HTR-8/SVneo (cell line): ENCODE measurements around the gene AATF.

ENCODE experiments used
- DNase-seq: peaks from one replicate; pipeline ENCODE4 v3.0.0; 2011; ENCODE audit warnings: low spot score, mixed read lengths; ENCODE audit not compliant: insufficient read length
- FAIRE-seq: peaks from 2 replicates; lab custom pipeline; 2011; peaks lifted over from hg19 to GRCh38; lab: Jason Lieb, UNC

The AATF gene

DNA sequence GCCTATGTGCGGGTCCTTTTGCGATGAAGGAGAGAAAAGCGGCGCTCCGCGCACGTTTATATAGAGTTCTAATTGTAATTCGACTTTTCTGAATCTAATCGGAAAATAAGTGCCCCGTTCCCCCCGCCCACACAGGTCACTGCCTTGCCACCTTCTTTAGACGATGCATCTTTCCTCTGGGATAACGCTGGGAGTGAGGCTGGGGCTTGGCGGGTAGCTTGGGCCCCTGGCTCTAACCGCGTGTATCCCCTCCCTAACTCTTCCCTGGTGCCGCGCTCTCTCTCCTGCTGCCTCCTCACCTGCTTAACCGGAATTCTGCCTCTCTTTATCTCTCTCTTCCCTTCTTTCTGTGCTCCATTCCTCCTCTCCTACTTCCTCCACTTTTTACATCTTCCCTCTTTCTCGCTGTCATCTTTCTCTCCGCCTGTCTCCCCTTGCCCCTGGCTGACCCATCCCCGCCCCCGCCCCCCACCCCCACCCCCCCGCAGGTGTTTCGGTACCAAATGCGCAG lies 8.9 kb upstream of the AATF start:
- no peak for FAIRE-seq

DNA sequence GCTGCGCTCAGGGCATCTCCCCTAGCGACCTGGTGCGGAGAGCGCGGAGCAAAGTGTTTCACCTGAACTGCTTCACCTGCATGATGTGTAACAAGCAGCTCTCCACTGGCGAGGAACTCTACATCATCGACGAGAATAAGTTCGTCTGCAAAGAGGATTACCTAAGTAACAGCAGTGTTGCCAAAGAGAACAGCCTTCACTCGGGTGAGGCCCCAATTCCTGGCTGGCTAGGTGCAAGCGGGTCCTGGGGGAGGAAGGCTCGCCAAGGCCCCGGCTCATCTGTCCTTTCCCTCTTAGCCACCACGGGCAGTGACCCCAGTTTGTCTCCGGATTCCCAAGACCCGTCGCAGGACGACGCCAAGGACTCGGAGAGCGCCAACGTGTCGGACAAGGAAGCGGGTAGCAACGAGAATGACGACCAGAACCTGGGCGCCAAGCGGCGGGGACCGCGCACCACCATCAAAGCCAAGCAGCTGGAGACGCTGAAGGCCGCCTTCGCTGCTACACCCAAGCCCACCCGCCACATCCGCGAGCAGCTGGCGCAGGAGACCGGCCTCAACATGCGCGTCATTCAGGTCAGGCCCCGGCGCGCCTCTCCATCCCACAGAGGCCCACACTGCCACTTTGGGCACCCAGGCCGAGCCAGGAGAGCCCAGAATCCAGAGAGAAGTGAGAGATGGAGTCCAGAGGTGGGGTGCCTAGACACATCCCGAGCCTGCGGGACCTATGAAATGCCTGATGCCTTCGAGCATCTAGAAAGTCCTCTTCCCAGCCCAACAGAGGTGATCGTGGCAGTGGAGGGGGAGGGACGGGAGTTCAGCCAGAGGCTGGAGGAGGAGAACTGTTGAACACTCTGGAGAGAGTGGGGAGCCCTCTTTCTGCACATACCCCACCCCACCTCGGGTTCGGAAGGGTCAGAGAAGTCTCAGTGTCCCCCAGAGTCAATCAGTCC lies 8.2 kb upstream of the AATF start:
- FAIRE-seq: no peak
- DNase-seq: no peak

More for the DNA sequence above, 8.9 kb upstream of the AATF start:
- DNase-seq: no peak

GRCh38 chr17:36941265-36942010 lies 7.3 kb upstream of the AATF start:
- FAIRE-seq (no peak), DNase-seq (no peak)

GRCh38 chr17:36942019-36942599 lies 6.6 kb upstream of the AATF start:
- DNase-seq: no peak
- no peak for FAIRE-seq

DNA sequence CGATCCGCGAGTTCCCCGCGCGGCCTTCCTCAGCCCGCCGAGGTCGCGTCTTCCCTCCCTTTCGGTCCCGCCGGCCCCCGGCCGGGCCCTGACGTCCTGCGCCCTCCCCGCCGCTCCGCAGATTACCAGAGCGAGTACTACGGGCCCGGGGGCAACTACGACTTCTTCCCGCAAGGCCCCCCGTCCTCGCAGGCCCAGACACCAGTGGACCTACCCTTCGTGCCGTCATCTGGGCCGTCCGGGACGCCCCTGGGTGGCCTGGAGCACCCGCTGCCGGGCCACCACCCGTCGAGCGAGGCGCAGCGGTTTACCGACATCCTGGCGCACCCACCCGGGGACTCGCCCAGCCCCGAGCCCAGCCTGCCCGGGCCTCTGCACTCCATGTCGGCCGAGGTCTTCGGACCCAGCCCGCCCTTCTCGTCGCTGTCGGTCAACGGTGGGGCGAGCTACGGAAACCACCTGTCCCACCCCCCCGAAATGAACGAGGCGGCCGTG lies 6.1 kb upstream of the AATF start:
- FAIRE-seq: no peak

GRCh38 chr17:36943250-36944191 lies 5.2 kb upstream of the AATF start:
- no peak for DNase-seq
- FAIRE-seq: no peak

More for the DNA sequence above, 6.1 kb upstream of the AATF start:
- DNase-seq: no peak

DNA sequence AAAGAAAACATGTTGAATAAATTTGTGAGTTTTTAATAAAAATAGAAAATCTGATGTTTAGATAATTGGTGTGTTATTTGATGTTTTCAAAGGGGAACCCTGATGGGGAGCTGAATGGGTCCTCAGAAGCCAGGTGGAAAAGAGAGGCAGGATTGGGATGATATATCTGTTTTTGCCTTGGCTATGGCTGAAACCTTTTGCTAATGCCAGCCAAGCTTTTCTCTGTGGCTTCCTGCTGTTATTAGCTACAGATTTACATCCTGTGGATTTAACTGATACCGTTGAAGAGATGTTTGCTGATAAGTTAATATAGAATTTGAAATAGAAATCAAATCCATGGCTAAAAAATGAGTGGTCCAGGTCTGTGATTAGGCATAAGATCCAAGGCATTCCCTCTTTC lies 4.2 kb upstream of the AATF start:
- no peak for DNase-seq
- FAIRE-seq: no peak

DNA sequence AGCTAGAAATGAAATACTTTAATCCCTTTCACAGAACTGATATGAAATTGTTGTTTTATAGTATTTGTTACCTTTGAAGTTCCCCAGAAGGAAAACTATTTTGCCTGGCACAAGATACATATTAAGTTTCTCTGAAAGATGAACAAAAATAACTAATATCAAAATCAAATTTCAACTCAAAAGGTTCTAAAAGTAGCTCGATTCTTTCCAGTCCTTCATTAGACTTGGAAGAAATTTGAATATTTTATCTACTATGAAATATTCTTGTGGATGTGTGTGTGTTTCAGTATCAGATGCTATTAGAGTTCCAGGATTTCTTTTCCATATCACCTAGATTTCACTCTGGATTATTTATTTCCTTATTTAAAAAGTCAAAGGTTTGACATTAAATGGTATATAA lies 3.6 kb upstream of the AATF start:
- FAIRE-seq: no peak
- no peak for DNase-seq

- FAIRE-seq (no peak), DNase-seq (no peak)
Observed at GRCh38 chr17:36945959-36946725, 2.6 kb upstream of the AATF start.

DNA sequence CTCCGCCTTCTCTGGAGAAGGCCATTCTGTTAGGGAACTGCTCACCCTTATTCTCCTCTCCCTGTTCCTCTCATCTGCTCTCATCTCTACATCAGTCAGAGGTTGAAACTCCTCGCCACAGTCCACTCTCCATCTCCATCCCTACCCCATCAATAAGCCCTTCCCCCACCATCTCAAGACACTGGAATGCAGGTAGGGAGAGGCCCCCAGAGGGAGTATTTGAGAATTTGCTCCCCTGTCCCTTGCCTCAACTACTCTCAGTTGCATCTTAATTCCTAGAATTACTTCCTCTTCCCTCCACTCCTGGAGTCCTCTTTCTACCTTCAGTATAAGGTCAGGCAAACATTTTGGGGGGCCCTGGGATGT lies 2.0 kb upstream of the AATF start:
- FAIRE-seq (no peak), DNase-seq (no peak)

DNA sequence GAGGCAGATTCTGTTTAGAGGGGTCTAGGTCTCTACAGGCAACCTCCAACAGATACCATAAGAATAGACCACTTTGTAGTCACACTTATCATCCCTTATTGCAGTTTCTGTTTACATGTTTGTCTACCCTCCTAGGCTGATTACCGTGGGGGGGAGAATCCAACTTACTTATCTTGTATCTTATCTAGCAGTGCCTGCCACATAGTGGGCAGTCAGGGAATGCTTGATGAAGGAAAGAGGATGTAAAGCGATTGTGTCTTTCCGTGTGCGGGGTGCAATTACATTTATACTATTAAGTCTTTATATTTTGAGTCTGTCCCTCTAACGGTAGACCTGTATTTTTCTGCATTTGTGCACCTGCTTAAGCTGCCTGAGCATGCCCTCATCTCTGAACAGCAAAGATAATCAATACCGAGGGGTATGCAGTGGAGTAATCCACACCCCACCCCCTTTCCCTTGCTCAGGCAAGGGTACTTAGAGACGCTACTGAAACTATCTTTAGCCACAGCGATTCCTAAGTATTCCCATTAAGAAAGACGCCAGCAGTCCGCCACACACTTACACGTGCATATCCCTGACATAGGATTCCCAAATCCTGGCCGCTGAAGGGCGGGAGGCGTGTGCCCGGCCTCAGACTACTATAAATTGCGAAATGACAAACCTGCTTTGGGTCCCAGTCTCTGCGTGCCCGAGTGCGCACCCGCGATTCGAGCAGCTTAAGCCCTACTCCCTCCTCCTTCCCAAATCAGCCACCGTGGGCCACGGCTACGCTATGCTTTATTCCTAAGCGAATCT lies 635 bp upstream of the AATF start:
- FAIRE-seq (no peak), DNase-seq (no peak)

GRCh38 chr17:36949461-36949927 lies 740 bp downstream of the AATF start:
- FAIRE-seq (no peak), DNase-seq (no peak)

- FAIRE-seq (no peak), DNase-seq (no peak)
Observed at GRCh38 chr17:36950027-36950426, 1.3 kb downstream of the AATF start.

DNA sequence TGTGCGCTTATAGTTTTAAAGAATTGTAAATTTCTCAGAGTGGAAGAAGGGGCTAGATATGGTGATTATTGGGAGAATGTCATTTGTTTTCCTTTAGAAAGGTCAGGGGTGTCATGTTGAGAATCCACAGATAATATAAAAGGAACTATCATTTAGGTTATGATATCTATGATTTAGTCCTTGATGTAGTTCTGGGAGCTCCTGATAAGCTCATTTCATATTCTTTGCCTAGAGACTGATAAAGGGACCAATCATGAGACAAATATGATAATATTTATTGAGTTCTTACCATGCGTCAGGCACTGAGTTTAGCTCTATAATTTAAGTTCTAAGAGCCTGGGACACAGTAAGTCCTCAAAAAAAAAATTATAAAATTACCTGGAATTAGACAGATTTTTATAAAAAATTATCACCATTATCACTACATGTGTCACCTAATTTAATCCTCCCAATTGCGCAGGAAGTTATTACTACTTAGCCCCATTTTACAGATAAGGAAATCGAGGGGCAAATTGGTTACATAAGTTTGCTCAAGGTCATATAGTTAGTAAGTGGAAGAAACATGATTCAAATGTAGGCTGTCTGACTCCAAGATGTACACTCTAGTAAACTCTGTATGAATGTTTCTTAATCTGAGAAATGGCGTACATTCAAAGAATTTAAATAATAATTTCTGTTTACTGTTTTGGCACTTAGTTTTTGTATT lies 2.5 kb downstream of the AATF start:
- FAIRE-seq: no peak
- no peak for DNase-seq

DNA sequence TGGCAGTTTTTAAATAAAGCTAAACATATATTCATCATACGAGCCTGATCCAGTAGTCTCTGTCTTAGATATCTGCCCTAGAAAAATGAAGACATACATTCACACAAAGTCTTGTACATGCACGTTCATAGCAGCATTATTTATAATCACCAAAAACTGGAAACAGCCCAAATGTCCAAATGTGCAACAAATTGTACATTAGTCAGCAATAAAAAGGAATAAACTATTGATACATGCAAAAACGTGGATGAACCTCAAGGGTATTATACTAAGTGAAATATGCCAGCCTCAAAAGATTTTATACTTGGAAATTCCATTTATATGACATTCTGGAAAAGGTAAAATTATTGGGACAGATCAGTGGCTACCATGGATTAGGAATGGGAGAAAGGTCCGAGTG lies 22.8 kb downstream of the AATF start:
- FAIRE-seq (no peak), DNase-seq (no peak)

DNA sequence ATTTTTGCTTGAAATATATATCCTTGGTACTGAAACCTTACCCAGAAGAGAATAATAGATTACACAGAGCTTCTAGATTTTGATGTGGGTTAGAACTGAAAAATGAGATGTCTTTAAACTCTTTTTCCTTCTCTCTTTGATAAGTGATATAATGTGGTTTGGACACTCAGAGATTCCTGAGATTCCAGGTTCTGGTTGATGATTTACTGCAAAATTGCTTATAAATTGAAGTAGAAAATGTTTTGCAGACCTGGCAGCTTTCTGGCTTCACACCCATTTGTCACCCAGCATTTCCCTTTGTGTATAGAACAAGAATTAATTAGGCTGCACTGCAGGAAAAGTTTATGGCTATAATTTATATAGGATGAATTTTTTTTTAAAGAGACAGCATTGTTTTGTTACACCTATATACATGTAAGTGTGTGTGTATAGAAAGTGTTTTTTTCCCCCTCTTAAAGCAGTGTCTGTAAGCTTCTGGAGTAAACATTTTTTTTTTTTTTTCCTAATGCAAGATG lies 23.5 kb downstream of the AATF start:
- DNase-seq: no peak
- FAIRE-seq: no peak

- DNase-seq: no peak
- no peak for FAIRE-seq
Observed at GRCh38 chr17:36972905-36973304, 24.2 kb downstream of the AATF start.
